GM12864 (cell line): ENCODE results near the gene HYAL1.

ENCODE experiments used
- DNase-seq: peaks from one replicate; pipeline ENCODE4 v3.0.0-alpha.2; 2011; ENCODE audit warnings: low read depth
- H3K4me3 ChIP-seq: 2 replicates; pipeline ENCODE4 v1.5.1; 2011; ENCODE audit warnings: mild to moderate bottlenecking, low read depth, low read length, control low read depth
- TF ChIP-seq, protein P1 (sequence below): IDR thresholded peaks from 2 replicates; pipeline ENCODE4 v1.5.1; 2011; ENCODE audit warnings: low read depth, mild to moderate bottlenecking, moderate library complexity, low read length, control low read depth, inconsistent platforms; ENCODE audit errors: missing control alignments

The HYAL1 gene

GRCh38 chr3:50302095-50303012 is 1.0 kb downstream of the HYAL1 start:
- TF ChIP-seq, protein P1, sequence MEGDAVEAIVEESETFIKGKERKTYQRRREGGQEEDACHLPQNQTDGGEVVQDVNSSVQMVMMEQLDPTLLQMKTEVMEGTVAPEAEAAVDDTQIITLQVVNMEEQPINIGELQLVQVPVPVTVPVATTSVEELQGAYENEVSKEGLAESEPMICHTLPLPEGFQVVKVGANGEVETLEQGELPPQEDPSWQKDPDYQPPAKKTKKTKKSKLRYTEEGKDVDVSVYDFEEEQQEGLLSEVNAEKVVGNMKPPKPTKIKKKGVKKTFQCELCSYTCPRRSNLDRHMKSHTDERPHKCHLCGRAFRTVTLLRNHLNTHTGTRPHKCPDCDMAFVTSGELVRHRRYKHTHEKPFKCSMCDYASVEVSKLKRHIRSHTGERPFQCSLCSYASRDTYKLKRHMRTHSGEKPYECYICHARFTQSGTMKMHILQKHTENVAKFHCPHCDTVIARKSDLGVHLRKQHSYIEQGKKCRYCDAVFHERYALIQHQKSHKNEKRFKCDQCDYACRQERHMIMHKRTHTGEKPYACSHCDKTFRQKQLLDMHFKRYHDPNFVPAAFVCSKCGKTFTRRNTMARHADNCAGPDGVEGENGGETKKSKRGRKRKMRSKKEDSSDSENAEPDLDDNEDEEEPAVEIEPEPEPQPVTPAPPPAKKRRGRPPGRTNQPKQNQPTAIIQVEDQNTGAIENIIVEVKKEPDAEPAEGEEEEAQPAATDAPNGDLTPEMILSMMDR, result no peak
- H3K4me3 ChIP-seq, result no peak overlapping the region
- no peak for DNase-seq

DNA sequence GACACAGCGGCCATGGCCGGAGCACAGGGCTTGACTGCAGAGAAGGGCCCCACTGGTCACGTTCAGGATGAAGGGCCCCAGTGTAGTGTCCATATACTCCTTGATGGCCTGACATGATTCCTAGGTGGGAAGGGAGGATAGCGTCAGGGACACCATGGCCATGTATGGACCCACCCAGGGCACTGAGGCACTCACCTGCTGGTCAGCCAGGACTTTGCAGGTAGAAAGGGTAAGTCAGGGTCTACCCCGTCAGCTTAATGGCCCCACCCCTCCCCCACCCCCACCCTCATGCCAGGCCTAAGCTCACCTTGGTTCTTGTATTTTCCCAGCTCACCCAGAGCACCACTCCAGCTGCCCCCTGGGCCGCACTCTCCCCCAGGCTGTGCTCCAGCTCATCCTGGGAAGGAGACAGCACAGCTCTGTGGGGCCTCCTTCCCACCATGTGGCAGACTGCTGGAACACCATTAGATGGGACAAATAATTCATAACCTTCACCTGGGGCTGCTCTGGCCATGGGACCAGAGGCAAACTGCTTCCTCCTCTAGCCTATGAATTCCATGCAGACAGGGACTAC is 2.6 kb downstream of the HYAL1 start:
- TF ChIP-seq, protein P1, result no peak

DNA sequence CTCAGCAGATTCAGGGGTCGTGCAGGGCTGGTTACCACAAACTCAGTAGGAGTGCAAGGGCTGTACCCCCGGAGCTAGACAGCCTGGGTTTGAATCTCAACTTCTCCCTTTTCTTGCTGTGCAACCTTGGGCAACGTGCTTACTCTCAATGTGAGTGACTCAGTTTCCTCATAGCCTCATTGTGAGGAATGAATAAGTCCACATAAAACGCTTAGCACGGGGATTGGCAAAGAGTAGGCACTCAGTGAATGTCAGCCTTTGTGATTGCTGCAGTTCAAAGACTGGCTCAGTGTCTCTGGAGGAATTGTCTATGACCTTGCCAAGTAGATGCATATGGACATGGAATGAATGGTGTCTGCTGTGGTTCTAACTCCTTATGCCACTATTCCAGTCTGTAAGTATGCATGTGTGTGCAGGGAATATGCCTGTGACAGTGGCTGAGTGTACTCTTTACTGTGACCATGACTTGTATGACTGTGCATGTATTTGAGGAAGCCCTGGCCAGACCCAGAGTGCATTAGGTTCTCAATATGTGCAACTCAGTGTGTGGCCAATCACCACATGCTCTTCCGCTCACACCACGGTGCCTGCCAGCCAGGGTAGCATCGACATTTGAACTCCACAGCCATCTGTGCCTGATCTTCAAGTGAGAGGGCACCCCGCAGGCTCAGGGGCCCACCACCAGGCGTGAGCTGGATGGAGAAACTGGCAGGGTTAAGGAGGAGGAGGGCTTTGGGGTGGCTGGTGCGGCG is 3.3 kb downstream of the HYAL1 start:
- no peak for DNase-seq
- TF ChIP-seq, protein P1, result no peak
- peak overlapping the region; percentile 62 for H3K4me3 ChIP-seq

More for the DNA sequence above, 2.6 kb downstream of the HYAL1 start:
- DNase-seq, result no peak
- H3K4me3 ChIP-seq, result peak overlapping the region; percentile 62

- TF ChIP-seq, protein P1, result no peak
- H3K4me3 ChIP-seq, result peak overlapping the region; percentile 62
These were observed 3.8 kb downstream of the HYAL1 start for GRCh38 chr3:50299638-50299928.

GRCh38 chr3:50298836-50299637 is 4.3 kb downstream of the HYAL1 start, which contains the start of the genes HYAL3 and NAA80:
TSS of gene HYAL3 (minus strand) at chr3:50299405. CDS start at chr3:50295602, 3,803 bp downstream.
TSS of gene NAA80 (minus strand) at chr3:50299405. CDS start at chr3:50297463, 1,942 bp downstream.
- TF ChIP-seq, protein P1, result peak; percentile 55
- peak; percentile 96 for DNase-seq

More at GRCh38 chr3:50299638-50299928, 3.8 kb downstream of the HYAL1 start:
- no peak for DNase-seq

More at GRCh38 chr3:50298836-50299637, 4.3 kb downstream of the HYAL1 start, which contains the start of the genes HYAL3 and NAA80:
- H3K4me3 ChIP-seq, result peak within 1 kb of the TSS; percentile 75
